COLO668 (cell line): Measurements from ENCODE around the gene DLG1.
A peak's percentile ranks its signal among the peaks of the same experiment; 100 is the strongest.

Experiments
- DNase-seq: peaks from one replicate; lab custom pipeline; 2025; ENCODE audit not compliant: unreplicated experiment; lab: John Stamatoyannopoulos, UW

Gene DLG1

GRCh38 chr3:197298341-197298944 lies at the start of gene DLG1:
DLG1 (minus strand) TSS chr3:197298612; CDS start chr3:197297204, 1,408 bp downstream.
- DNase-seq = peak; percentile 79

DNA sequence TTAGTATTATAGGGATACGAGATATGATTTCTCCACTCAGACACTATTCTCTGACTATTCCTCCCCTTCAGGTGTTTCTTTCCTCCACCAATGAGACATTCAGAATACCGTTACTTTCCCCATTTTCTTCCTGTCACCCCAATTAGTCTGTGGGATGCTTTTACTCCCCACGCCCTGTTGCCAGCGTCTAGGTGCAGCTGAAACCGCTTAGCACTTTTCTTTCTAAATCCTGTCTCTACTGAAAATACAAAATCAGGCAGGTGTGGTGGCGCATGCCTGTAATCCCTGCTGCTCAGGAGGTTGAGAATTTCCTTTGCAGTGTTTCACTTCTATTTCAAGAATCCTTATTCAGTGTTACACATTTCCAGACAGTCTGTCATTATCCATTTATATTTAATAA lies 49.6 kb upstream of the DLG1 start:
- DNase-seq = no peak

DNA sequence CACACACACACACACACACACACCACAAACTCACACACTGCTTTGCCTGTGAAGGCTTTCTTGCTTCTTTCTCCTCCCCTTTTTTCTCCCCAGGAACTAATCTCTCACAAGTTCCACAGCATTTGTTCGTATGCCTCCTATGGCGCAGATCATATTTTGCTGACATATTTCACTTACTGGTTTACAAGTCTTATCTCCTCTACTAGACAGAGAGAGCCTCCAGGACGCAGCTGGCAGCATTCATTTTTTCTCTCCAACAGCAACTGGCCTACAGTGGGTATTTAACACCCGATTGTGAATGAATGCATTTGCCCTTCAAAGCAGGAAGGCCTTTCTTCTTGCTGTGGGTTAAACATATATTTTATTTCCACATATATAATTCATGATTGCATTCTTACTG lies 47.0 kb upstream of the DLG1 start:
- no peak for DNase-seq

DNA sequence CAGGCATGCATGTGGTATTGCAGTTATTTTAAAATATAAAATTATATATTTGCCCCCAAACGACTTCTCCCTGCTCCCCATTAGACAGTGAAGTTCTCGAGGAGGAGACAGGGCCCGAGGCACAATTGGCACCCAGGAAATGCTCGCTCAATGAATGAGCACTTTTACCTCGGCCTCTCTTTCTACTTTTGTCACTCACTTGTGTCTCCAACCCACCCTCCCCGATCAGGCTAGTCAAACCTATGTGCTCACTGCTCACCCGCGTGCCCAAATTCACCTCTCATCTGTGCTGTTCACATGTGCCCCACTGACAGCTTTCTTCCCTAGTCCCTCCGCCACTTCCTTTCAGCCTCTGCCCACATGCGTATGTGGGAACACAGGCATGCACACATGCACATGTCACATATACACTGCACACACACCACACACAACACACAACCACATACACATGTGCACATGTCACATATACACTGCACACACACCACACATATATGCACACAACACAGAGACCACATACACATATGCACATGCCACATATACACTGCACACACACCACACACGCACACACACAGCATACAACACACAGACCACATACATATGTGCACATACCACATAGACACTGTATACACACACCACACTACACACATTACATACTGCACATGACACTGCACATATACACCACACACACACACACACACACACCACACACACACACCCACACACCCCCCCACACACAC lies 46.3 kb upstream of the DLG1 start:
- DNase-seq = no peak

DNA sequence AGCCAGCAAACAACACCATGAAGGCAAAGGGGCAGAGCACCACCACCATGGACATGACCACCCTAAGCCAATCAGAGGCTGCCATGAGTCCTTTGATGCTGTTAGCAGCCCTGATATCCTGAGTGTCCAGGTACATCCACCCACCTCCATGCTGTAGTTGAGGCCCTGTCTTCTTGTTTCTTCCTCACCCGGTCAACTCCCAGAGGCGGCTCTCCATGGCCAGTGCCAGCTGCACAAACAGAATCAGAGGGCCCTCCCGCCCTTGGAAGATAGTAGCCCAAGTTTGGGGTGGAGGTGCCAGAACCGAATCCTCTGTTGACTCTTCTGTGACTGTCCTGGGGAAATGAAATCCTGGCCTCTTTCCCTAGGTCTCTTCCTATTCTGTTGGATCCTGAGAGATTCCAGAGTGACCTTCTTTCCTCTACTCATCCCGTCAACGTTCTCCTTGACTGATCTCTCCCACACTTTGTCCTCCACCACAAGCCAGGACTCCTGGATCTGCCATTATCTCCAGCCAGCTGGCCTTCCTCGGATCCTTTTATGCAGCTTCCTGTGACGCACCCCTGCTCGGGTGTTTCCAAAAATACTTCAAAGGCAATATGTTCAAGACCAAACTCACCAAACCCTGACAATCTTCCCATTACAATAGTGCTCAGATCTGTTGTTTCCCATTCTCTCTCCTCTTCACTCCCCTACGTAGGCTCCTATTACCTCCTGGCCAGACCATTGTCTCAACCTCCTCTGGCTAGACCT lies 45.4 kb upstream of the DLG1 start:
- no peak for DNase-seq

DNA sequence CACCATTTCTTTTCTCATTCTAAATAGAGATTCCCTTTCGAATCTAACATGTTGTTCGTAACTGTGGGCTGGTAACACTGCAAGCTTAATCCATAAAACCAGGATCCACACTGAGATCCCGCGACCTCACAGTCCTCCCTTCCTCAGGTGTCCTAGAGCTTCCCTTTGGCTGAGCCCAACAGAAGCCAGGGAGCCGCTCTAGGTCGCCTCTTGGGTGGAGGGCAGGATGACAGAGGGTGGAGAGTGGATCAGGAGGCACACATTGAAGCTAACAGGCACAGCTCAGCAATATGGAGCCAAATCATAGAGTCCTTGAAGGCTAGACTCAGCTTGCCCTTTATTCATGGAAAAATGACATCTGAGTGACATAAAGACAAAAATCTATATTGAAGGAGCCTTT lies 44.7 kb upstream of the DLG1 start:
- no peak for DNase-seq

DNA sequence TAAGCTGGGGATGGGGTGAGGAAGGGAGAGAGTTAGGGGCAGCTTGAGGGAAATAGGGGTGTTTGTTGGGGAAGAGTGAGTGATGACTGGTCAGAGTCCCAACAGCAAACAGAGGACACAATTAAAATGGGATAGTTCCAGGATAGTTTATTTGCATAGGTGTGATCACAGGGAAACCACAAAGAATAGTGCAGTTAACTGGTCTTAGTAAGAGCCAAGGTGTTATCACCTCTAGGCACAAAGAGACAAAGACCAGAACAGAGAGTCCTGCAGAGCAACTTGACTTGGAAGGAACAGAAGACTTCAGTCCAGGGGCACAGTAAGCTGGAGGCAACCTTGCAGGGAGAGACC lies 42.1 kb upstream of the DLG1 start:
- no peak for DNase-seq

DNA sequence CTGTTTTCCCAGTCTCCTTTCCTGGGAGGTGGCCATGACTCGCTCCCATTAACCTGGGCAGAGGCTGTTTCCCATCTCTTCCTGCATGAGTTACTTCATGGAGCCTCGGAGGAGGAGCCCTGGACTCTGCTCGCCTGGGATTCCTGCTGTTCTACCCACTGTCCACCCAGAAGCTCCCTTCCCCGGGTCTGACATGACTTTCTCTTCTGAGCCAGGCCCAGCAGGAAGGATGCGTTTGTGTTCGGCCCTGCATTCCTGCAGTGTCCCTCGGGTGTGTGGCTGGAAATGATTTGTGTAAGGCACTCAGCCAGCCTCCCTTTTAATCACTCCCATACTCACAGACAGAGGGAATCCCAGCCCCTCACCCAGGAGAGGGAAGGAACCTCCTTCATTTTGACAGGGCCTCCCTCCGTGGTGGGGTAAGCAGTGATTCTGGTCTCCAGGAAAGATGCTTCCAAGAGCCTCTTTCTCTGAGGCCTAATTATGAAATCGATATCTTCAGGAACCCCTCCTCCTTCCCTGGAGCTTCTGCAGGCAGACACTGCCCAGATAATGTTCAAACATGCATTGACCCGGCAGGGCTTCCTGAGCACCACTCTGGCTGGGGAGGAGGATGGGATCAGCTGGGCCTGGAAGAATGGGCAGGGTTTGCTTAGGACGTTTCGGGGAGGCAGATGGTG lies 41.6 kb upstream of the DLG1 start:
- DNase-seq = no peak

- DNase-seq = no peak
These were observed 40.2 kb upstream of the DLG1 start for GRCh38 chr3:197338586-197338985.

- DNase-seq = no peak
These were observed 39.2 kb upstream of the DLG1 start for GRCh38 chr3:197337656-197338055.

GRCh38 chr3:197337214-197337613 lies 38.8 kb upstream of the DLG1 start:
- DNase-seq = no peak

DNA sequence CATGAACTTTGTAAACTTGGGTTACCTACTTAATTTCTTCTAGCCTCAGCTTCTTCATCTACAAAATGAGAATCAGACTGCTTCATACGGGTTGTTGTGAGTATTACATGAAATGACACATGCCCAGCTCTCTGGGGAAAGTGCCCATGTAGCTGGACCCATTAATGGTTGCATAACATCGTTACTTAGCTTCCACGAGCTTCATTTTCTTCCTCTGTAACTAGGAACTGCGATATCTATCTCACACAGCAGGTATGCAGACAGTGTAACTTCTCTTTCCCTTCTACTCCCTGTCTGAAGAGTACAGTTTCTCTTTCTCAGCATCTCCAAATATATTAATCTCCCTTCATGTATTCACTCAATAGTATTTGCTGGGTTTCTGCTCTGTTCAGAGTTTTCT lies 37.9 kb upstream of the DLG1 start:
- no peak for DNase-seq

DNA sequence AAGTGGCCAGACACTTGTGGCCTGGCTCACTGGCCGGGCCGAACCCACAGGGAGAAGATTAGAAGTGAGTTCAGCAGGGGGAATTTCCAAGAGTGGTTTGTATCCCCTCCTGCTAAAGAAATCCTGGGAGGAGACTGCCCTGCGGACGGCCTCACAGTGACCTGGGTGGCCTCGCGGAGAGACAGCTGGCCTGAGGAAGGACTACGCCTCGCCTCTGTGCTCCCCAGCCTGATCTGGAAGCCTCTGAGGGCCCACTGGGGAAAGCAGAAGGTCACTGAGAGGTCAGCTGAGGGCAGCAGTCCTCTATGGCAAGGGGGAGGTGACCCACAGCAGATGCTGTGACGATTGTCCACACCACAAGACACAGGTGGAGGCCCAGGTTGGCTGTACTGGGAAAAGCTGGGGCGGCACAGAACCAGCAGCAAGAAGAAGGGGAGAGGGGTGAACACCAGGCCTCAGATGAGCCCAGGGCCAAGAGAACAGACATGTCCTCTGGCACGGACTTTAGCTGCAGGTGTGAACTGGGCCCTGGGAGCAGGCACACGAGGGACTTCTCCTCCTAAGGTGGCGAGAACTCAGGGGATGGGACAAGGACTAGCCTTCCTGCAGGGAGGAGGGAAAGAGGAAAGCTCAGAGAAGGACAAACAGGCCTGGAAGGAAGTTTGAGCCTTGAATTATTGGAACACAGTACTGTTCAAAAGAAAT lies 37.2 kb upstream of the DLG1 start:
- no peak for DNase-seq

DNA sequence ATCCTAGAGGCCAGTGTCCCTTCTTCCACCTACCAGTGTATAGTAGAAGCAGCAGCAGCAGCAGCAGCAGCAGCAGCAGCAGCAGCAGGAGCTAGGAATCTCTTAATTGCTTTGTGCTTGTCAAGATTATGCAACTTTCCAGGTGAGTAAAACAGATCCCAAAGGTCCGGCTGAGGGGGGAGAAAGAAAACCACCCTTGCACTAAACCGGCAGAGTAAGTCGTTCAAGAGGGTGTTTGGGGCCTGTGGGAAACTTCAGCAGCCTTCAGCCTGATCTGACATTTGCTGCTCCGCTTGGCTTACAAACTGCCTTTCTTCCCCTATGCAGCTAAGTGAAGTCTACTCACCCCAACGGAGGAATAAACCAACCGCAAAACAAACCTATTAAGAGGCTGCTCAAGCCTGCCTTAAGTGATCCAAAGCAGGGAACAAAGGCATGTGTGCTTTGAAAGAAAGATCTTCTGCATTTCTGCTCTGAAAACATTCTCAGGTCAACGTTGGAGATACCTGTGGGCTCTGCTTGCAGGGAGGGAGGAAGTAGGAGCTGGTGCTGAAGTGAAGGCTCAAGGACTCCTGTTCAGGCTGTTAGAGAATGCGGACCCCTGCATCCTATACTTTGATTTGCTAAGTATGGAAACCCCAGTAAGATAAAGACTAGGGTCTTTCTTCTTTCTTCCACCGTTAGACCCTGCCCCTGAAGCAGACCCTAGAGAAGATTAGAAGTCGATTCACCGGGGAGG lies 35.7 kb upstream of the DLG1 start:
- DNase-seq = no peak

- no peak for DNase-seq
These were observed 32.7 kb upstream of the DLG1 start for GRCh38 chr3:197331131-197331530.

GRCh38 chr3:197329382-197329781 lies 31.0 kb upstream of the DLG1 start:
- no peak for DNase-seq

DNA sequence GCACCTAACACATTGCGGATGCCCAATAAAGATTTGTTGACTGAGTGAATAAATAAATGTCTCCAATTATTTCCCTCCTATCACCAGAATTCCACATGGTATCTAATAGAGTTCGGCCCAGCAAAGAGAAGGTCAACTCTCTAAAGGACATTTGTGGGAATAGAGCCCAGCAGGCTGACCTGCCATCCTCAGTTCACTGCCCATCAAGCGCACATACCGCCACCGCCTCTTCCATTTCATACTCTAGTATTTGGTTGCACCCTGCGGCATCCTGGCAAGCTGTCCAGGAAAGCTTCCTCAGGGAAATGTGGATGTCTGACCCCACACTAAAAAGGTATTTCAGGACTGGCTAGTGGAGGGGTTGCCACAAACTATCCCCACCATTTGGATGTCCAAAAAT lies 29.8 kb upstream of the DLG1 start:
- DNase-seq = no peak

DNA sequence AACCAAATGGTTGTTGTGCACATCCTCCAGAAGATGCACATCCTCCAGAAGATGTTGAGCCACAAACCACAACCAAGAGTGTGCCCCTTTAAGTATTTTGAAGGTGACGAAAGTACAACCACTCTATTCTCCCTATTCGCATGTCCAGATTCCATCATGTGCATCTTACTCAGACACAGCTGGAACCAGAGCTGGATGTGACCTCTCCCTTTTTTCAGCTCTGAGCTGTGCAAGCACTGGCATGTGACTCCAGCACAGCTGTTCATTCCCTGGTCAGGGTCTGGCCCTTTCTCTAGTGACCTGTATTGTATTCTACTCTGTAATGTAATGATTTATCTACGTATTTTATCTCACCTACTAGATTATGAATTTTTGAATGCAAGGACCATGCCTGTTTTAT lies 29.3 kb upstream of the DLG1 start:
- no peak for DNase-seq

DNA sequence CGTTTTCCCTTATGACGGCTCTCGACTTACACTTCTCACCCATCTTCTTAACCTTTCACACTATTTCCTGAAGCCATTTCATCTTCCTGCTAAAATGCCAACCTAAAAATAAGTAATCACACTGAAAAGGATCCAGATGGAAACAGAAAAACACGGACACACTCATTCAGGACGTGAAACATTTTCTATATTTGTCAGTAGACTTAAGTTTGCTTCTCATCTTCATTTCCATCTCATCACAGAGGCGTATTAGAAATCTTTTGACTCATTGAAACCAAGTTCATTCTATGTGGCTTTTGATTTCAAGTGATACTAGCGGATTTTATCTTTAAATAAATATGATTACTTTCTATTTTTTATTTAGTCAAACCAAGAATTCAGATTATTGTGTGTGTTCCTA lies 27.4 kb upstream of the DLG1 start:
- no peak for DNase-seq

DNA sequence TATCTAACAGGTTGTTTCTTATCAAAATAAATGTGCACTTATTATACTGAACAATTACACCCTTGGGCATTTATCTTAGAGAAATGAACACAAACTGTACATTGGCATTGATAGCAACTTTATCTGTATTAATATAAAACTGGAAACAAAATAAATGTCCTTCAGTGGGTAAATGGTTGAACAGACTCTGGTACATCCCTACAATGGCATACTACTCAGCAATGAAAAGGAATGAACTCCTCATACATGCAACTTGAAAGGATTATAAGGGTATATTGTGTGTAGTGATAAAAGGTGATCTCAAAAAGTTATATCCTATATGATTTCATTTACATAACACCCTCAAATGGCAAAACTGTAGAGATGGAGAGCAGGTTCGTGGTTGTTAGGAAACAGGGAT lies 23.7 kb upstream of the DLG1 start:
- no peak for DNase-seq

- no peak for DNase-seq
These were observed 22.2 kb upstream of the DLG1 start for GRCh38 chr3:197320582-197320981.
